ENCODE data around the gene GC.

GRCh38 chr4:71732706-71733105 is 51.2 kb downstream of the GC start:
- peak; percentile 75 for TF ChIP-seq CTCF (conservative IDR thresholded peaks at IDR 0.05)
- TF ChIP-seq ZFX (IDR thresholded peaks at IDR 0.05): no peak
